ENCODE data around the gene NUP155.
"Not testable (repeated sequence)": the region's sequence is repeated elsewhere in the genome, so short reads cannot be mapped to it uniquely, and the experiment has no call there.

DNA sequence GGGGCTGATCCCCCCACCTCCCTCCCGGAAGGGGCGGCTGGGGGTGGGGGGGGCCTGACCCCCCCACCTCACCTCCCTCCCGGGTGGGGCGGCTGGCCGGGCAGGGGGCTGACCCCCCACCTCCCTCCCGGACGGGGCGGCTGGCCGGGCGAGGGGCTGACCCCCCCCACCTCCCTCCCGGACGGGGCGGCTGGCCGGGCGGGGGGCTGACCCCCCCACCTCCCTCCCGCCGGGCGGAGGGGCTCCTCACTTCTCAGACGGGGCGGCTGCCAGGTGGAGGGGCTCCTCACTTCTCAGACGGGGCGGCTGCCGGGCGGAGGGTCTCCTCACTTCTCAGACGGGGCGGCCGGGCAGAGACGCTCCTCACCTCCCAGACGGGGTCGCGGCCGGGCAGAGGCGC, 44.5 kb upstream of the NUP155 start:
- not testable (repeated sequence) for TF ChIP-seq CTCF, EZH2, EZH2phosphoT487 (IDR thresholded peaks at IDR 0.05)
